Dedifferentiated amniotic fluid mesenchymal stem cell (primary cell): Measurements from ENCODE around the gene LINS1.

Source experiments
- DNase-seq: peaks from one replicate; pipeline ENCODE4 v3.0.0-alpha.2; 2016; ENCODE audit errors: extremely low spot score

LINS1 gene, protein sequence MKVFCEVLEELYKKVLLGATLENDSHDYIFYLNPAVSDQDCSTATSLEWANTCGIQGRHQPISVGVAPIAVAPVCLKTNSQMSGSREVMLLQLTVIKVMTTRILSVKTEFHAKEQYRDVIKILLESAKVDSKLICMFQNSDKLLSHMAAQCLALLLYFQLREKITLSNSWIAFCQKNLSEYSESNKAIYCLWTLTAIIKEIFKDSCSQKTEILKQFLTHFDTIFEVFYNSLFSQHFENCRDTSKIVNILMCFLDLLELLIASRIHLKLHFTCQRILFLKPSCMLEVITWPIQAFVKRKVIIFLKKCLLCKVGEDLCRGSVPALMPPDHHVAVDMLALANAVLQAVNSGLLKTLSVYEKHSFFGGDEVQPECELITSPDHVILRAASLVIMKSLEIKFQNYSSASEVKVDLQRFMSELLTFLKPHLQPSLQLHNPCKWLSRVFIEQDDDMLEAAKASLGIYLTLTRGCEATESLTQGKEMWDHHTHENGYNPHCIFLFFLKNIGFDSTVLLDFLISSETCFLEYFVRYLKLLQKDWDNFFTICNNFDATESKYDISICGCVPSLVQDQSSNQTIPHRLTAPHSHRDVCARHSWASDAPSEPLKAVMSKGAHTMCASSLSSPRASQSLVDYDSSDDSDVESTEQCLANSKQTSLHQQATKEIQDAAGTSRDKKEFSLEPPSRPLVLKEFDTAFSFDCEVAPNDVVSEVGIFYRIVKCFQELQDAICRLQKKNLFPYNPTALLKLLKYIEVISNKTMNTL

DNA sequence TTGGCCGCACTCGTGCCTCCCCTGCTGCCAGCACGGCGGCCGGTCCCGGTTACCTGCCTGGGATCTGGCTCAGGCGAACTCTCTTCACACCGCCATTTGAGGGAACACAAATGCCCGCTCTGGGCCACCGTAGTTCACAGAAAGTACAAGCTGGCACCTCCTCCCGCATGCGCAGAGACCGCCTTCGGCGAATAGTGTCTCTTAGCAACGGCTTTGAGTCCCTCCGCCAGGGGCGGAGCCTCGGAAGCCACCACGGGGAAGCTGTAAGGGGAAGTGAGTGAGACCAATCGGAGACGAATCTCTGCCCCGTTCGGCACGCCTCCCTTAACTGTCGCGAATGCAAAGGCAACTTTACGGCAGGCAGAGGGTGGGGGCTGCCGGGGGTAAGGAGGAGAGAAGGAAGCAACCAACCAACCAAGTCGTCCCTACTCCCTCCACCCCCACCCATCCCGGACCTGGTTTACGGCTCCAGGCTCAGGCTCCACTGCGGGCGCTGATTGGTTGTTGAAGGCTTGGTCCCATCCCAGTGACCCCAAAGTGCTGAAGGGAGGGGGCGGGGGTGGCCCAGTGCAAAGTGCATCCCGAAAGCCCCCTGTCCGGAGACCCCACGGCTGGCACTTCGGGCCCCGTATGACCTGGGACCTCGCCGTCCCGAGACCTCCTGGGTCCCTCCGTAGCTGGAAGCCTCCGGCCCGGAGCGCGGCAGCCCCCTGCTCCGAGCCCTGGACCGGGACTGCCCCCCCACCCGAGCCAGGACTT lies at the start of gene LINS1, which contains the start of gene ASB7:
TSS of gene LINS1 (minus strand) at position 121 of the 759 bp plus-strand sequence. CDS start 21,342 bp downstream, outside the sequence.
TSS of gene ASB7 (plus strand) at position 526 of the 759 bp plus-strand sequence. CDS start 9,628 bp downstream, outside the sequence.
- DNase-seq = peak; percentile 100

DNA sequence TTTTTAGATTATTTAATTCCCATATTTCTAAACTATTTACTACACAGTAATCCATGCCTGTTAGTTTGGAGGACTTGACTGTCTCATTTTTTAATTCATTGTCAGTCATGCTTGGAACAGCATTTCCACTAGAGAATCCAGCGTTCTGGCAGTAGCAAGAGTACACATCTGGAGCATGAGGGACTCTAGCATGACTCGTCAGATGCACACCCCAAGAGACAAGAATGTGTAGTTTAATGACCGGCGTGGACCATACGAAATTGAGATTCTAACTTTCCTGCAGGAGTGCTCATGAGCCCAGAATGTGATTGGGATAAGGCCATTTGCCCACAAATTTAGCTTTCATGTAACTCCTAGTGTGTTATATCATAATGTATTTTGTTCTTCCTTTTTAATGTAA lies 49.3 kb upstream of the LINS1 start:
- DNase-seq = no peak

DNA sequence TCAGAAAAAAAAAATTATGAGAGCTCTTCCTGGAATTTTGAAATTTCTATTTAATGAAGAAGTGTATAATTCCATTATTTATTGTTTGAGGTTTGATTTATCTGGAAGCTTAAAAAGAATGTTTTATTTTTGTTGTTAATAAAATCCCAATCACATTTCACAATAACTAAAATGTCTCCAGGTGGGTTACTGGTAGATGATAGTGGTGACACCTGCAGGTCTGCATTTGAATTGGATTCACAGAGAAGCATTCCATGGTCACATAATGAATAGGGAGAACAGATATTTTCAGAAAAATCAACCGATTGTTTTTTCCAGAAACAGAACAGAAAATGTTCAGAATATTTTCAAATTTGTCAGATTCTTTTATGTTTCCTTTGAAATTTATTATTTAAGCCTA lies 48.7 kb upstream of the LINS1 start:
- DNase-seq = no peak

DNA sequence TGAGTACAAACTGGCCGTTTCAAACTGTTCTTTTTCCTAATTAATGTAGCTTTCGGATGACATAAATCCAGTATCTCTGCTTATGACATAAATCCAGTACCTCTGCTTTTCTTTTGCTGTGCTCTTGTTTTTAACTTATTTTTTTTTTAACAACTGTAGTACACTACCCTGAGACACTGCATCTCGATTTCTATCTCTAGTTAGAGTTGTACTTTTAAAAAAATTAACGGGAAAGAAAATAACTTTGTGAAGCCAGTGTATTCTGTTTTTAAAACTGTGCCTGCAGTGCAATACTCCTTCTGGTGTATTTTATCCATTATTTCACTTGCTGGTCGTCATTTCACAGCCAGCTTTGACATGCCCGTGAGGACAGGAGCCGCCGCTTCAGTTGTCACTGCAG lies 47.0 kb upstream of the LINS1 start:
- DNase-seq = no peak

DNA sequence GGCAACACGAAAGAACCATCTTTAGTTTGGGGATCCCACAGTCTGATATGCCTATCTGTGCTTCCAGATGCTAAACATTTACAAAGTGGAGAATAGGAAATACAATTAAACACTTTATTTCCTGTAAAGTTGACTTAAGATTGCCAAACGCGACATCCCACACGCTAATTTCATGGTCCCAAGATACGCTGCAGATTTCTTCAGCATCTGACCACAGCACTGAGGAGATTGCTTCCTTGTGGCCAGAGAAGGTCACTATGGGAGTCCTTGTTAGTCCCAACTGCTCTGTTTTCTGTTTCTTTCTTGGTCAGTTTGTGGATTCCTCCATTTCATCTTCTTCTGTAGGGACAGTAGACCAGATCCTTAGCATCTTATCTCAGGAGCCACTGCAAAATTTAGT lies 43.7 kb upstream of the LINS1 start:
- no peak for DNase-seq

DNA sequence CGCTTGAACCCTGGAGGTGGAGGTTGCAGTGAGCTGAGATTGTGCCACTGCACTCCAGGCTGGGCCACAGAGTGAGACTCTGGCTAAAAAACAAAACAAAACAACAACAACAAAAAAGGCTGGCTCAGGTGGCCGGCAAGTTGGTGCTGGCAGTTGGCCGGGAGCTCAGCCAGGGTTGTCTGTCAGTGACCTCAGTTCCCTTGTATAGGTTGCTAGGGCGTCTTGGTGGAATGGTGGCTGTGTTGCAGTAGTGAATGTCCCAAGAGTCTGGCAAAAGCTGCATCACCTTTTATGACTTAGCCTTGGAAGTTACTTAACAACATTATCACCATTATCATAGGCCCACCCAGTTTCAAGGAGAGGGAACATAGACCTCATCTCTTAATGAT lies 41.0 kb upstream of the LINS1 start:
- no peak for DNase-seq

DNA sequence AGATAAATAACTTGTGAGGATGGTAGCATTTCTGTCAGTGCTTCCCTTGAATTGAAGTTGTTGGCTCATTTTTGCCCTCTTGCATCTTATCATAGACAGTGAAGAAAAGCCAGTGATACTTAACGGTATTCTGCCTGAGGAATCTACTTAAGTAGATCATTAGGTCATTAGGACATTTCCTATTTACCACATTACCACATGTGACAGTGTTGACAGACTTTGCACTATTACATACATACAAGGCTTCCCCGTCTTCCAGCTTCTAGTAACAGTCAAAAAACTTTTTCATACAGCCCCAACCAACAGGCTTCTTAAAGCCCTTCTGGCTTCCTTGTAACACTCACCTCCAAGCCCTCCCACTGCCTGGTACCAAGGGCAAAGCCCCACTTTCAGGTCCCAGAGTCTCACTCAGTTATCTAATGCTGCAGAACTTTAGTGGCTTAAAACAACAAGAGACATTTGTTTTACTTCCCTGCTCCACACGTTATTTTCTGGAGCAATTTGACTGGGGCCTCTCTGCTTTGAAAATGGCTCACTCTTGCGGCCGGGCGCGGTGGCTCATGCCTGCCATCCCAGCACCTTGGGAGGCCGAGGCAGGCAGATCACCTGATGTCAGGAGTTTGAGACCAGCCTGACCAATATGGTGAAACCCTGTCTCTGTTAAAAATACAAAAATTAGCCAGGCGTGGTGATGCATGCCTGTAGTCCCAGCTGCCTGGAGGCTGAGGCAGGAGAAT lies 40.4 kb upstream of the LINS1 start:
- no peak for DNase-seq

DNA sequence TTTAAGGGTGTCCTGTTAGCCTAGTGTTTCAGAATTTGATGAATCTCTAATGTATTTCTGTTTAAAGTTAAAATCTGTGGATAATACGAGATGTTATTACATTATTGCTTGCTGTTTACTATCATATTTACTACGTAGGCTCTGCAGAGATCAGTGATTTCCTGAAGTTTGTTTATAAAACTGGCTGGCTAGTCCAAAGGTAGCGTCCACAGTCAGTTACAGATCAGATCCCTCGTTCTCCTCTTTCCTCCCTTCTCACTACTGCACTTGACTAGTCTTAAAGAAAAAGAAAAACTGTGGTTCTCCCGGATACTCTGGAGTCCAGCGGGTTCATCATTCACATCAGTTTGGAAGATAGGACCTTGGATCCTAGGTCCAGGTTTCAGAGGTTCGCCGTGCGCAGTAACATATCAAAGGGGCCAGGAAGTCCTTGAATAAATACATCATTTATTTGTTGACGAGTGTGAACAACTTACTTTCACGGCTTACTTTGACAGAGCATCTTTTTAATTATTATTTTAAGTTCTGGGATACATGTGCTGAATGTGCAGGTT lies 36.3 kb upstream of the LINS1 start:
- no peak for DNase-seq

DNA sequence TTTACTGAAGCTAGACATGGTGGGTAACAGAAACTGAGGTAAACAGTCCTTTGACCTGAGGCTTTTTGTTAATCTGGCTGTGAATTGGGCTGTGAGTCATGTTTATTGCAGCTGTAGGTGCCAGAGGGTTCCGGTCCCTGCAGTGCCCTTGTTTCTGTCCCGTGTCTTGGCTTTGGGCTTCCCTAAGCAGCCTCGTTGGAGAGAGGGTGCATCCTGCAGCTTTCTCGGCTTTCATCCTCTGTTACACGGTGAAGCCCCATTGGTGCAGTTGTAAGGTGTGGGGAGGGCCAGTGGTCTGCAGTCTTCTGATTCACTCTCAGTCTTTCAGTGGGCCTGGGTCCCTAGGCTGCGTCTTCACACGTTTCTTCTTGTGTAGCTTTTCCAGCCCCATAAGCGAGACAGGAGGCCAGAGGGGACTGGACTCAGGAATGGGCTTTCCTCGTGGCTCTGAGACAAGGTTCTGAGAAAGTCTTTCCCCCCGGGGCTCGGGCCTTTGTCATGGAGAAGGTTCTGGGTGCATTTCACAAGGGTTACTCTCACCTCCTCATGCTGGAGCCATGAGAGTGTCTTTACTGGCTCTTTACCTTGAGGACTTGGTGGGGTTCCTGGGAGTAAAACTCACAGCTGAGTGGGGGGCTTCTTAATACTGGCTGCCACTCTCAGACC lies 33.6 kb upstream of the LINS1 start:
- DNase-seq = no peak

DNA sequence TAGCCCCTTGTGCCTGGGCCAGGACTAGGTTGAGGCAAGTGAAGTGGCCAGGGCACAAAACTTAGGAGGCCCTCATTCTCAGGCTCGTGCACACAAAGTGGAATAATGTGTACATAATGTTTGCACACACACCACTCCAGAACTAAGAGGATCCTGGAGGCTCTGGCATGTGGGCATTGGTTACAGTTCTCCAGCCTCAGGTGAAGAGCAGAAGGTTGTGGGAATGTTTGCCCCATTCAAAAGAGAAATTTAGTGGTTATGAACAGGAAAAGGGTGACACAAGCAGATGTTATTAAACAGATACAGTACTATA lies 31.7 kb upstream of the LINS1 start:
- no peak for DNase-seq

DNA sequence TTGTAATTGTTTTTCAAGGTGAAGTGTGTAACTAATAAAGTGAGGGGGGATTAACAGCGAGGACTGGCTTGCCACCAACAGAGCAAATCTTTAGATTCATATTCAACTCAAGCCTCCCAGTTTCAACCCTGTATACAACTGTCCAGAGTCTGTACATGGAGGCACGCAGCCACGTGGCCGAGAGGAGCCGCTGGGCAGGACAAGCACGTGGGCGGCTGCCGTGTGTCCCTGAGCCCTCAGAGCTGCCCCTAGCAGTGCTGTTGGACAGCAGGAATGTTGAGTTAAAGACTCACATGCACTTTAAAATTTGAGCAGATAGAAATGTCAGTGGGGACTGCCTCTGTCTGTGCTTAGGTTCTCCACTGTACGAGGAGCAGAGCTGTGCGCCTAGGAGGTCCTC lies 29.8 kb upstream of the LINS1 start:
- DNase-seq = no peak

DNA sequence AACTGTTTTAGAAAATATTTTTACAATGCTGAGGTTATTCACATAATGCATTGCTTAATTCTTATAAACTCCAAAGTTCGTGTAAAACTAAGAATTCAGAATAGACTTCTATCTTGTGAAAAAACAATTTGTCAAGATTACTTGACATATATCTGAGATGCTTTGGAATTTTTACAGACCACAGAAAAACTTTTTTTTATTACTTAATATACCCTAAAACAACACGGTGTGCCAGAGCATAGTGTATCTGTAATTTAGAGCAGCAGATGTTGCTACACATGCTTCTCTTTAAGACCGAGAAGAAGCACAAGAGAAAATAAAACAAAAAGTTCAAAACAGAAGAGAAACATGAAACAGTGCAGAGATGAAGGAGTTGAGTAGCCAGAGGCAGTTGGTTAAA lies 26.8 kb upstream of the LINS1 start:
- no peak for DNase-seq

DNA sequence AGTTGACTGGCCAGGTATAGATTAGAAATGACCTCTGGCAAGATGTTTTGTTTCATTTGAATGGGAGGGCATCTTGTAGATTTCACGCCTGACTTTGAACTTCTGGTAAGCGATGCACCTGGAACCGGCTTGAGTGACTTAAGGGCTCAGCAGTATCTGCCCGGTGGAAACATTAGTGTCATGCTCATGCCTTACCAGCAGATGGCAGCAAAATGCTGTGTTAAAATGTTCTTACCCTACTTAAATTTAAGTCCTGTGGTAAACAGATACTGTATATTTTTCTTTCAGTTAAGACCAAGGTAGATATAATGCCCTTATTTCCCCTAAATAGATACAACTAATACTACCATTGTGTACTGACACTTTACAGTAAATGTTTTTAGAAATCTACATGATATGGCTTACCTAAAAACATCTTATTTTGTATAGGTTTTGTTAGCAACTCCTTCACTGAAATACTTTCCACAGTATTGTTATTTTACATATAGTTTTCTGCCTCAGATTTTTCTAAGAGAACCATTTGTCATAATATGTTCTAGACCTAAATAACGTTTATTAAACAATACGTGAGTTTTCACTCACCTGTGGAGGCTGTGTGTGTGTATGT lies 25.9 kb upstream of the LINS1 start:
- DNase-seq = peak; percentile 87

DNA sequence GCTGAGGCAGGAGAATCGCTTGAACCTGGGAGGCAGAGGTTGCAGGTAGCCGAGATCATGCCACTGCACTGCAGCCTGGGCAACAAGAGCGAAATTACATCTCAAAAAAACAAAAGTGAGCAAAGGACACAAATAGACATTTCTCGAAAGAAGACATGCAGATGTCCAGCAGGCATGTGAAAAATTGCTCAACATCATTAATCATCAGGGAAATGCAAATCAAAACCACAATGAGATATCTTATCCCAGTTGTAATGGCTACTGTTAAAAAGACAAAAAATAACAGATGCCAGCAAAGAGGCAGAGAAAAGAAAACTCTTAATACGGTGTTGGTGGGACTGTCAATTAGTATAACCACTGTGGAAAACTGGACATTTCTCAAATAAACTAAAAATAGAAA lies 21.3 kb upstream of the LINS1 start:
- DNase-seq = no peak

DNA sequence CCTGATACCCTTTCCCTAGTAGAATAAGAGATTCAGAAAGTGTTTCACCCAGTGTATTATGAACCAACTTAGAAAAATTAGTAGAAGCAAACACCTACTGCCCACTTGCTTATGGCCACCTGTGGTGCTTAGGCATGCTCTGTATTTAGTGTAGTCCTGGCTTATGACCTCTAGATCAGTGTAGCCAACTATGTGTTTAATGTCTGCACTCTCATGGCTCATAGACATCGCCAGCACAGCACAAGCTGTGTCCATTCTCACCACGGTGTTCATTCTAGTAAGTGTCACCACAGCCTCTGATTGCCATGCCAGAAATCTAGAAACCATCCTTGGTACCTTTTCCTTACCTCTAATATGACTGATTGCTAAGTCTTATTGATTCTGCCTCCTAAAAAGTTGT lies 14.7 kb upstream of the LINS1 start:
- no peak for DNase-seq

DNA sequence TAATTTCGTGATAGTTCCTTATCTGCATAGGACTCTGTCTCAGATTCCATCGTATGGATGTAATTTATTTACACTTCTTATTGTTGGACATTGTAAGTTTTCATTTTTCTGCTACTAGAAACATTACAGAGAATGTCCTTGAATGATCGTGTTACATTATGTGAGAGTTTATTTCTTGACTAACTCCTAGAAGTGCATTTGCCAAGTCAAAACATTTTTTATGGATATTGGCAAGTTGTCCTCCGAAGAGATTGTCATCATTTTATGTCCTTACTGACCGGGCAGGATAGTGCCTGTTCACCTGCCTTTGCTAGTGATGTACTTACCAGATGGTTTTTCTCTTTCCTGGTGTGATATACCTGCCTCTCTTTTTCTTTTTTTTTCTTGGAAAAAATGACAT lies 13.8 kb upstream of the LINS1 start:
- DNase-seq = no peak

DNA sequence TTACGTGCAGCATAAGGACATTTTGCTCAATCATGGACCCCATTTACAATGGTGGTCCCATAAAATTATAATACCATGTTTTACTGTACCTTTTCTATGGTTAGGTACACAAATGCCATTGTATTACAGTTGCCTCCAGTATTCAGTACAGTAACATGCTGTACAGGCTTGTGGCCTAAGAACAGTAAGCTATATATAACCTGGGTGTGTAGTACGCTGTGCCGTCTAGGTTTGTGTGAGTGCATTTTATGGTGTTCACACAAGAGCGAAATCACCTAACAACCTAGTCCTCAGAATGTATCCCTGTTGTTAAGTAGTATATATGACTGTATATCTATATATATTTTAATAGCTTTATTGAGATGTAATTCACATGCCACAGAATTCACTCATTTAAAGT lies 12.9 kb upstream of the LINS1 start:
- DNase-seq = no peak

DNA sequence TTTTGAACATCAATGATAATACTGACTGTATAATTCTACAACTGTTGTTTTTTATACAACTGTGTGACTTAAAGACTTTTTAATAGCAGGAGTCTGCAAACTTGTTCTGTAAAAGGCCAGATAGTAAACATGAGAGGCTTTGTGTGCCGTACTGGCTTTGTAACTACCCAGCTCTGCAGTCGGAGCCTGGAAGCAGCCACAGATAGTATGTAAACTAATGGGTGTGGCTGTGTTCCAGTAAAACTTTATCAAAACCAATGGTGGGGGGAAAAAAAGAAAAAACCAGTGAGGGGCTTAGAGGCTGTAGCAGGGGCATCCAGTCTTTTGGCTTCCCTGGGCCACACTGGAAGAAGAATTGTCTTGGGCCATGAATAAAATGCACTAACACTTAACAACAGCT lies 12.4 kb upstream of the LINS1 start:
- DNase-seq = no peak

DNA sequence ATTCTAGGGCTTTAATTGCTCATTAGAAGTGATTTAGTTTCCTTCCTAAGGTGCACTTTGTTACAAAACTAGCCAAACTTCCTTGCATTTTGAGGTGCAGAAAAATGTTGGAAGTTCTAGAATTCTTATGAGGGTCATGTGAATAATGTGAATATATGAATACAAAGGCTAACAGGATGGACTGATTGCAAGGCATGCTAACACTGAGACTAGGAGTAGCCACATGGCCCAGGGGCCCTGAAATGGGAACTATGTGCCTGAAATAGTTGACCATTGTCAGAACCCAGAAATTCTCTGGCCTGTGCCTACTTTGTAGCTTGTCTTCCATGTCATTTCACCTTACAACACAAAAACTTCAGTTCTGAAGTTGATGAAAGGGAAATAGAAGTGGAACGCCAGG lies 11.2 kb upstream of the LINS1 start:
- DNase-seq = no peak

DNA sequence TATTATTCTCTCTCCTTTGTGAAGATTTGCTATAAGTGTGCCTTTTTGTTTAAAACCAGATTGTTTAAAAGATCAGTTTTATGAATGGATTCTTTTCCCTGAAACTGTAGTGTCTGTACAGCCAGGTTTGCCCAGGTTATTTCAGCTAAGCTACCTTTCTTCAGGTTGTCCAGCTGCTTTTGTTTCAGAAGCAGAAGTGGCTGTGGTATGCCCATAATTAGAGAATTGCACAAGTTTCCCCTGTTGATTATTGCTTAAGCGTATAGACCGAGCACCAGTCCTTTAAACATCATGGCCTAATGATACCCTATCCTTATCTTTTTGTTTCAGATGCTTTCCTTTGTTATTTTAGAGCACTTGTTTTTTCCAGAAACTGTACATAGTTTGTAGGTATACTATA lies 10.6 kb upstream of the LINS1 start:
- DNase-seq = no peak
